CD4-positive, alpha-beta memory T cell (primary cell): ENCODE measurements around the gene FRMPD4. TPM values are rescaled to one million over a fixed set of nuclear protein-coding genes. Genes with fewer than 3 reads are reported as not detected.

ENCODE experiments used
- CTCF ChIA-PET: fragments of 350-600 bp; sonication (Branson Sonifier 250); formaldehyde crosslinking; loops from one replicate; lab custom pipeline; 2021; ENCODE audit warnings: inconsistent platforms; ENCODE audit not compliant: partially characterized antibody; lab: Charles Lee
- POLR2A ChIA-PET: fragments of 350-600 bp; sonication (Branson Sonifier 250); formaldehyde crosslinking; loops from one replicate; lab custom pipeline; 2021; ENCODE audit not compliant: partially characterized antibody; lab: Charles Lee
- DNase-seq, 5 donors: peaks; one replicate each; pipeline versions ENCODE4 v3.0.0 to v3.0.0-alpha.2; 2020 to 2022; ENCODE audit warnings: mixed read lengths in 1 of 5
- H3K27ac ChIP-seq: one replicate; pipeline ENCODE4 v1.7.0; 2013; ENCODE audit warnings: low read depth, low read length
- H3K27me3 ChIP-seq: 2 replicates; pipeline ENCODE4 v1.7.0; 2013; ENCODE audit warnings: mild to moderate bottlenecking, low read length, moderate library complexity; ENCODE audit not compliant: insufficient read depth
- H3K36me3 ChIP-seq: 2 replicates; pipeline ENCODE4 v1.7.0; 2013; ENCODE audit warnings: mild to moderate bottlenecking, low read length, moderate library complexity; ENCODE audit not compliant: insufficient read depth
- H3K4me1 ChIP-seq: 2 replicates; pipeline ENCODE4 v1.7.0; 2013; ENCODE audit warnings: mild to moderate bottlenecking, low read length, moderate library complexity; ENCODE audit not compliant: insufficient read depth
- H3K4me3 ChIP-seq, 2 donors: one replicate each; pipeline ENCODE4 v1.7.0; 2013; ENCODE audit warnings: low read length in 2 of 2, mild to moderate bottlenecking in 1 of 2
- H3K9me3 ChIP-seq, 2 donors: one replicate each; pipeline ENCODE4 v1.7.0; 2013; ENCODE audit warnings: low read length in 2 of 2, control low read depth in 1 of 2; ENCODE audit not compliant: control insufficient read depth in 1 of 2
- H3K27ac Mint-ChIP-seq, 7 donors: one replicate each; pipeline ENCODE4 v1.8.0; 2020 to 2021; ENCODE audit warnings: mixed read lengths in 7 of 7, mild to moderate bottlenecking in 6 of 7, inconsistent platforms in 3 of 7, moderate library complexity in 3 of 7
- H3K27me3 Mint-ChIP-seq, 2 donors: one replicate each; pipeline ENCODE4 v1.8.0; 2020 to 2021; ENCODE audit warnings: mixed read lengths in 2 of 2
- H3K36me3 Mint-ChIP-seq, 2 donors: one replicate each; pipeline ENCODE4 v1.8.0; 2020 to 2021; ENCODE audit warnings: mixed read lengths in 2 of 2, inconsistent platforms in 1 of 2, mild to moderate bottlenecking in 1 of 2
- H3K4me1 Mint-ChIP-seq, 4 donors: one replicate each; pipeline ENCODE4 v1.8.0; 2020 to 2021; ENCODE audit warnings: mixed read lengths in 4 of 4, mild to moderate bottlenecking in 1 of 4
- H3K4me3 Mint-ChIP-seq, 8 donors: one replicate each; pipeline ENCODE4 v1.8.0; 2020 to 2021; ENCODE audit warnings: mixed read lengths in 8 of 8, mild to moderate bottlenecking in 7 of 8, moderate library complexity in 6 of 8, inconsistent platforms in 3 of 8
- H3K9me3 Mint-ChIP-seq, 8 donors: one replicate each; pipeline ENCODE4 v1.8.0; 2020 to 2021; ENCODE audit warnings: mixed read lengths in 8 of 8, mild to moderate bottlenecking in 5 of 8, inconsistent platforms in 3 of 8, moderate library complexity in 1 of 8
- intact Hi-C: fragments of 100-400 bp; cut with micrococcal nuclease; formaldehyde crosslinking; loops from one replicate; pipeline ENCODE4 v1.15.1; 2023
- polyA plus RNA-seq, 2 donors: library from polyadenylated mRNA; unstranded; fragments of 300-500 nt; fragmentation: Illumina TruSeq; gene quantifications; one replicate each; pipeline ENCODE4 v1.2.3, GENCODE V29; 2021
- total RNA-seq, 2 experiments: library from RNA; stranded (reverse); gene quantifications; one replicate each; pipeline ENCODE4 v1.2.3, GENCODE V29; 2021

The FRMPD4 gene
- total and polyA plus RNA-seq, 4 experiments from 2014 or later = not detected

DNA sequence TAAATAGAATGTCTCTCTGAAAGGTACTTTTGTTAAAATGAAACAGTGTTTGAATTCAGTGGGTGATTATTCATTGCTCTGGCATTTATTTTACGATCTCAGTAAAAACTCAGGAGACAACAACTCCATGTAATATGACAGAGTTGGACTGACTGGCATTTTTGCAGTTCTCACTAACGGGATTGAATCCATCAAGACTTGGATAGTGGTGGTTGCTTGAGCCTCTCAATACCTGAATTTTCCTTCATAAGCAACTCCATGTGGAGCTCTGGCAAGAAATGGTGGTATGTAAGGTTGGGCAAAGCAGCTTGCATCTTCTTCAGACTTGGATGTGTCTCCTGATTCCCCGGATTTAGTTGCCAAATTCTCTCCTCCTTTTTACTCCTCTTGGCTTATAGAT, 72.7 kb downstream of the FRMPD4 start:
- intact Hi-C loops = no loop called here
- Mint-ChIP-seq H3K27ac (no peak overlapping the region), H3K9me3 (peaks cover 0 to 5% (median under 1%) of the 10 kb centered on the region in 8 donors), H3K4me1 (no peaks in the 10 kb centered on the region), H3K36me3 (no peaks in the 10 kb centered on the region), H3K4me3 (no peak overlapping the region), H3K27me3 (no peaks in the 10 kb centered on the region)
- Histone ChIP-seq H3K27ac (no peak overlapping the region), H3K27me3 (no peaks in the 10 kb centered on the region), H3K4me3 (no peak overlapping the region), H3K4me1 (no peaks in the 10 kb centered on the region), H3K36me3 (no peaks in the 10 kb centered on the region), H3K9me3 (no peaks in the 10 kb centered on the region)
- CTCF ChIA-PET = no interaction called here
- no peak for DNase-seq
- POLR2A ChIA-PET = no interaction called here

- ChIA-PET POLR2A (no interaction called here), CTCF (no interaction called here)
- Mint-ChIP-seq H3K9me3 (peaks cover 0 to 5% (median 0%) of the 10 kb centered on the region in 8 donors), H3K4me1 (no peaks in the 10 kb centered on the region), H3K4me3 (no peak overlapping the region), H3K27me3 (no peaks in the 10 kb centered on the region), H3K27ac (no peak overlapping the region), H3K36me3 (no peaks in the 10 kb centered on the region)
- Histone ChIP-seq H3K27me3 (no peaks in the 10 kb centered on the region), H3K27ac (no peak overlapping the region), H3K4me1 (no peaks in the 10 kb centered on the region), H3K36me3 (no peaks in the 10 kb centered on the region), H3K9me3 (no peaks in the 10 kb centered on the region), H3K4me3 (no peak overlapping the region)
- no peak for DNase-seq
- intact Hi-C loops = no loop called here
Measured at GRCh38 chrX:12223650-12224049, 85.4 kb downstream of the FRMPD4 start.

GRCh38 chrX:12225107-12225506, 86.8 kb downstream of the FRMPD4 start:
- Histone ChIP-seq H3K36me3 (no peaks in the 10 kb centered on the region), H3K27ac (no peak overlapping the region), H3K9me3 (no peaks in the 10 kb centered on the region), H3K27me3 (no peaks in the 10 kb centered on the region), H3K4me3 (no peak overlapping the region), H3K4me1 (no peaks in the 10 kb centered on the region)
- Mint-ChIP-seq H3K27me3 (peaks cover 0 to 1% of the 10 kb centered on the region in 2 donors), H3K9me3 (peaks cover 0 to 5% (median 0%) of the 10 kb centered on the region in 8 donors), H3K36me3 (no peaks in the 10 kb centered on the region), H3K27ac (no peak overlapping the region), H3K4me3 (no peak overlapping the region), H3K4me1 (no peaks in the 10 kb centered on the region)
- intact Hi-C loops = no loop called here
- ChIA-PET POLR2A (no interaction called here), CTCF (no interaction called here)
- DNase-seq = no peak

DNA sequence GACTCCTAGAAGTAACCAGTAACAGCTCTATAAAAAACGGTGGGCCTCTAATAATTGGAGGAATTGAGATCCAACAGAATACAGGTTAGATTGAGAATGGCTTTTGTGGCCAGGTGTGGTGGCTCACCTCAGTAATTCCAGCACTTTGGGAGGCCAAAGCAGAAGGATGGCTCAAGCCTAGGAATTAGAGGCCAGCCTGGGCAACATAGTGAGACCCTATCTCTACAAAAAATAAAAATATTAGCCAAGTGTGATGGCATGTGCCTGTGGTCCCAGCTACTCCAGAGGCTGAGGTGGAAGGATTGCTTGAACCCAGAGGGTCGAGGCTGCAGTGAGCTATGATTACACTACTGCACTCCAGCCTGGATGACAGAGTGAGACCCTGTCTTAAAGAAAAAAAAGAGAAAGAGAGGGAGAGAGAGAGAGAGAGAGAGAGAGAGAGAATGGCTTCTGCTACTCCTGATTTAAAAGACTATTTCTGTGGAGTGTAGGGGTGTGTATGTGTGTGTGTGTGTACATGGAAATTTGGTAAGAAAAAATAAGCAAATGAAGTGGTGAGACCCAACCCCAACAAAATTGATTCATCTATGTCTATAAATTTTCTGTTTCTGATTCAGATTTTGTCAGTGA, 89.3 kb downstream of the FRMPD4 start:
- Mint-ChIP-seq H3K36me3 (no peaks in the 10 kb centered on the region), H3K9me3 (no peaks in the 10 kb centered on the region), H3K4me3 (no peak overlapping the region), H3K27me3 (peaks cover 0 to 1% of the 10 kb centered on the region in 2 donors), H3K27ac (no peak overlapping the region), H3K4me1 (no peaks in the 10 kb centered on the region)
- Histone ChIP-seq H3K27me3 (no peaks in the 10 kb centered on the region), H3K9me3 (no peaks in the 10 kb centered on the region), H3K4me3 (no peak overlapping the region), H3K36me3 (no peaks in the 10 kb centered on the region), H3K4me1 (no peaks in the 10 kb centered on the region), H3K27ac (no peak overlapping the region)
- DNase-seq = no peak
- CTCF ChIA-PET = no interaction called here
- intact Hi-C loops = no loop called here
- POLR2A ChIA-PET = no interaction called here

DNA sequence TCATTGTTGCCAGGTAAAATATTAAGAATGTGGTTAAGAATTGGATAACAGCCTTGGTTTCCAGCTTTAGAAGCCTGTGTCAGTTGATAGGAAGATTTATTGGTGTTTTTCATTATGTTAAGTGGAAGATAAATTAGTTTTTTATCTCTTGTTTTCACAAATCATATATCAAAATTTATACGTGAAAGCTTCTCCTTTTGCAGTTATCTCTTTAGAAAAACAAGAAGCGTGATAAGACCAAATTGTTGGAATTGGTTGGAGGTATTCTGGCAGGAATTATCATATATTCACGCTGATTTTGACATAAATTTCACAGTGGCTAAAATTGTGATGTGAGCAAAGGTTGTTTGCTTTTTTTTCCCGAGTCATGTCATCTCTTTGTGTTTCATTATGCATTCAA, 90.6 kb downstream of the FRMPD4 start:
- Mint-ChIP-seq H3K4me3 (no peak overlapping the region), H3K27me3 (peaks cover 0 to 1% of the 10 kb centered on the region in 2 donors), H3K9me3 (no peaks in the 10 kb centered on the region), H3K27ac (no peak overlapping the region), H3K4me1 (no peaks in the 10 kb centered on the region), H3K36me3 (no peaks in the 10 kb centered on the region)
- DNase-seq = no peak
- H3K27ac ChIP-seq = no peak overlapping the region
- H3K4me1 ChIP-seq = no peaks in the 10 kb centered on the region
- ChIA-PET POLR2A (no interaction called here), CTCF (no interaction called here)
- no peaks in the 10 kb centered on the region for H3K9me3 ChIP-seq
- H3K4me3 ChIP-seq = no peak overlapping the region
- no peaks in the 10 kb centered on the region for H3K27me3 ChIP-seq
- no peaks in the 10 kb centered on the region for H3K36me3 ChIP-seq
- intact Hi-C loops = no loop called here

DNA sequence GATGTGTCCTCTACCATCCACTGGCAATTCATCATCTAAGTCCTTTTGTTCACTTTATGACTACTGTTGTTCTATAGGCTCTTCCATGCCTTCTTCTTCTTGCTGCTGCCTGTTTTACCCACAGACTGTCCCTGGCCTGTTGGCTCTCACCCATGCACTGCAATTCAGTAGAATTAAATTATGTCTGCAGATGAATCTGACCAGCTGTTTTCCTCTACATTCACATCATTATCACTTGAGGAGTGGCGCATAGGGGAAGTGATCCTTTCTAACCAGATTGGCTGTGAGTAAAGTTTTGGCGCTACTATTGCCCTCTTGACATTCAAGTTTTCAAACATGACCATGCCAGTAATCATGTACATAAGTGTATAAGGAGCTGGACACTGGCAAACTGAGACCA, 91.7 kb downstream of the FRMPD4 start:
- Histone ChIP-seq H3K27ac (no peak overlapping the region), H3K4me1 (no peaks in the 10 kb centered on the region), H3K9me3 (no peaks in the 10 kb centered on the region), H3K36me3 (no peaks in the 10 kb centered on the region), H3K27me3 (no peaks in the 10 kb centered on the region), H3K4me3 (no peak overlapping the region)
- Mint-ChIP-seq H3K36me3 (no peaks in the 10 kb centered on the region), H3K27ac (no peak overlapping the region), H3K4me3 (no peak overlapping the region), H3K4me1 (no peaks in the 10 kb centered on the region), H3K27me3 (peaks cover 0 to 1% of the 10 kb centered on the region in 2 donors), H3K9me3 (no peaks in the 10 kb centered on the region)
- CTCF ChIA-PET = no interaction called here
- POLR2A ChIA-PET = no interaction called here
- intact Hi-C loops = no loop called here
- no peak for DNase-seq

- Histone ChIP-seq H3K9me3 (no peaks in the 10 kb centered on the region), H3K4me3 (no peak overlapping the region), H3K36me3 (no peaks in the 10 kb centered on the region), H3K27me3 (no peaks in the 10 kb centered on the region), H3K4me1 (no peaks in the 10 kb centered on the region), H3K27ac (no peak overlapping the region)
- ChIA-PET POLR2A (no interaction called here), CTCF (no interaction called here)
- Mint-ChIP-seq H3K36me3 (no peaks in the 10 kb centered on the region), H3K27me3 (no peaks in the 10 kb centered on the region), H3K27ac (no peak overlapping the region), H3K4me1 (no peaks in the 10 kb centered on the region), H3K9me3 (no peaks in the 10 kb centered on the region), H3K4me3 (no peak overlapping the region)
- intact Hi-C loops = no loop called here
- no peak for DNase-seq
Measured at GRCh38 chrX:12234534-12235329, 96.5 kb downstream of the FRMPD4 start.
